Vagina (tissue), 2 donors: Measurements from ENCODE around the gene DDX31.

Source experiments
- POLR2A ChIP-seq, 2 donors: fragments of 450-650 bp; IDR thresholded peaks; one replicate each; pipeline ENCODE4 v1.6.1; 2017; ENCODE audit warnings: antibody characterized with exemption in 2 of 2, mild to moderate bottlenecking in 2 of 2, moderate library complexity in 2 of 2
- POLR2AphosphoS5 ChIP-seq, 2 donors: sonication (generic); formaldehyde crosslinking; IDR thresholded peaks; one replicate each; pipeline ENCODE4 v1.9.0; 2017; ENCODE audit warnings: antibody characterized with exemption in 2 of 2, mild to moderate bottlenecking in 2 of 2, low read depth in 1 of 2; ENCODE audit not compliant: insufficient read depth in 1 of 2

DNA sequence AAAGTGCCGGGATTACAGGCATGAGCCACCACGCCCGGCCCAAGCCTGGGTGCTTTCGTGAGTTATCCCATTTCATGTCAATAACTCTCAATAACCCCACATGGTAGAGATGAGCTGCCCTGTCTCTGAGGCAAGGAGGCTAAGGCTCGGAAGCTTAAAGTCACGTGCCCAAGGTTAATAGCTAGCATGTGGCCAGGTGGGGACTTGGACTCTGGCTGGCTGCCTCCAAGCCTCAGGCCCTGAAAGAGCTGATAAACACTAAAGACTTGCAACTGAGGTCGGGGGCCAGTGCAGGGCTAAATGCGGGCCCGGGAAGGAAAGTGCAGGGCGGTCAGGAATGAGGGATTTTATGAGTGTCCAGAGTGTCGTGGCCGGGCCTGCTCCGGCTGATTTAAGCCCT, 118.2 kb downstream of the DDX31 start:
- TF ChIP-seq POLR2AphosphoS5 (IDR thresholded peaks at IDR 0.05; ENCODE audit: insufficient read depth in 1 of 2, low read depth in 1 of 2) (no peak), POLR2A (IDR thresholded peaks at IDR 0.05) (no peak)
